Measurements from ENCODE around the gene RNF224.

Gene RNF224

GRCh38 chr9:137273611-137274320 lies 46.5 kb downstream of the RNF224 start:
- DNase-seq (ENCODE audit: insufficient read length, low spot score), result no peak

GRCh38 chr9:137275203-137275587 lies 47.9 kb downstream of the RNF224 start:
- FAIRE-seq (no peak), DNase-seq (ENCODE audit: insufficient read length, low spot score) (no peak)
- TF ChIP-seq POU2F2 (IDR thresholded peaks at IDR 0.05; ENCODE audit: low read depth, low read length) (no peak), POLR2AphosphoS5 (IDR thresholded peaks at IDR 0.05; ENCODE audit: low read depth, low read length) (no peak), TAF1 (IDR thresholded peaks at IDR 0.05; ENCODE audit: low read depth, low read length) (no peak), POLR2A (IDR thresholded peaks at IDR 0.05; ENCODE audit: low read depth, low read length) (no peak), PAX5 (IDR thresholded peaks at IDR 0.05; ENCODE audit: insufficient read depth, low read length, severe bottlenecking) (no peak), SPI1 (IDR thresholded peaks at IDR 0.05; ENCODE audit: low read depth, low read length) (no peak)

More at GRCh38 chr9:137273611-137274320, 46.5 kb downstream of the RNF224 start:
- FAIRE-seq, result no peak
- no peak for TF ChIP-seq POU2F2 (IDR thresholded peaks at IDR 0.05; ENCODE audit: low read depth, low read length)
- no peak for TF ChIP-seq TAF1 (IDR thresholded peaks at IDR 0.05; ENCODE audit: low read depth, low read length)
- TF ChIP-seq PAX5 (IDR thresholded peaks at IDR 0.05; ENCODE audit: insufficient read depth, low read length, severe bottlenecking), result no peak

- TF ChIP-seq PAX5 (IDR thresholded peaks at IDR 0.05; ENCODE audit: insufficient read depth, low read length, severe bottlenecking), result no peak
- no peak for TF ChIP-seq TAF1 (IDR thresholded peaks at IDR 0.05; ENCODE audit: low read depth, low read length)
- no peak for TF ChIP-seq POLR2AphosphoS5 (IDR thresholded peaks at IDR 0.05; ENCODE audit: low read depth, low read length)
- TF ChIP-seq SPI1 (IDR thresholded peaks at IDR 0.05; ENCODE audit: low read depth, low read length), result no peak
- no peak for TF ChIP-seq POU2F2 (IDR thresholded peaks at IDR 0.05; ENCODE audit: low read depth, low read length)
- no peak for TF ChIP-seq POLR2A (IDR thresholded peaks at IDR 0.05; ENCODE audit: low read depth, low read length)
- peak; percentile 5 for FAIRE-seq
Measured at GRCh38 chr9:137275588-137276472, 48.5 kb downstream of the RNF224 start.

GRCh38 chr9:137276473-137277328 lies 49.4 kb downstream of the RNF224 start:
- DNase-seq (ENCODE audit: insufficient read length, low spot score), result no peak
- TF ChIP-seq POLR2A (IDR thresholded peaks at IDR 0.05; ENCODE audit: low read depth, low read length) (no peak), POU2F2 (IDR thresholded peaks at IDR 0.05; ENCODE audit: low read depth, low read length) (peak; percentile 7; the same call in 1 of the 2 replicates), SPI1 (IDR thresholded peaks at IDR 0.05; ENCODE audit: low read depth, low read length) (no peak), PAX5 (IDR thresholded peaks at IDR 0.05; ENCODE audit: insufficient read depth, low read length, severe bottlenecking) (no peak), TAF1 (IDR thresholded peaks at IDR 0.05; ENCODE audit: low read depth, low read length) (no peak)
- peak; percentile 50 for FAIRE-seq

More at GRCh38 chr9:137275588-137276472, 48.5 kb downstream of the RNF224 start:
- no peak for DNase-seq (ENCODE audit: insufficient read length, low spot score)

GRCh38 chr9:137277329-137278041 lies 50.2 kb downstream of the RNF224 start, which contains the start of gene TOR4A:
TSS of gene TOR4A (plus strand) at chr9:137277726. CDS start at chr9:137278690, 964 bp downstream.
- TF ChIP-seq POLR2AphosphoS5 (IDR thresholded peaks at IDR 0.05; ENCODE audit: low read depth, low read length) (0 out of 2 replicates have a peak, but pooled peaks have one; percentile 37), PAX5 (IDR thresholded peaks at IDR 0.05; ENCODE audit: insufficient read depth, low read length, severe bottlenecking) (no peak), POU2F2 (IDR thresholded peaks at IDR 0.05; ENCODE audit: low read depth, low read length) (peak; percentile 60; the same call in 1 of the 2 replicates), SPI1 (IDR thresholded peaks at IDR 0.05; ENCODE audit: low read depth, low read length) (peak; percentile 56), TAF1 (IDR thresholded peaks at IDR 0.05; ENCODE audit: low read depth, low read length) (no peak), POLR2A (IDR thresholded peaks at IDR 0.05; ENCODE audit: low read depth, low read length) (no peak)
- DNase-seq (ENCODE audit: insufficient read length, low spot score), result peak; percentile 89
- FAIRE-seq, result peak; percentile 88

- DNase-seq (ENCODE audit: insufficient read length, low spot score), result no peak
- TF ChIP-seq SPI1 (IDR thresholded peaks at IDR 0.05; ENCODE audit: low read depth, low read length) (no peak), POLR2A (IDR thresholded peaks at IDR 0.05; ENCODE audit: low read depth, low read length) (no peak), POU2F2 (IDR thresholded peaks at IDR 0.05; ENCODE audit: low read depth, low read length) (no peak), PAX5 (IDR thresholded peaks at IDR 0.05; ENCODE audit: insufficient read depth, low read length, severe bottlenecking) (no peak), POLR2AphosphoS5 (IDR thresholded peaks at IDR 0.05; ENCODE audit: low read depth, low read length) (no peak), TAF1 (IDR thresholded peaks at IDR 0.05; ENCODE audit: low read depth, low read length) (no peak)
- peak; percentile 5 for FAIRE-seq
Measured at GRCh38 chr9:137278061-137278701, 50.9 kb downstream of the RNF224 start.
